HepG2 (cell line): ENCODE results near the gene SNX21. TPM values are rescaled to one million over a fixed set of nuclear protein-coding genes. Genes with fewer than 3 reads are reported as not detected.
A peak's percentile ranks its signal among the peaks of the same experiment; 100 is the strongest.

Experiments
- AHR ChIP-seq: IDR thresholded peaks from 2 replicates; pipeline ENCODE4 v1.6.1; 2018; ENCODE audit warnings: missing genetic modification reagents, missing compliant biosample characterization
- ATF5 ChIP-seq: sonication (generic); formaldehyde crosslinking; IDR thresholded peaks from 2 replicates; pipeline ENCODE4 v1.4.0; 2020; ENCODE audit warnings: mild to moderate bottlenecking, low read depth, missing genetic modification reagents
- BCLAF1 ChIP-seq: fragments of 450-650 bp; IDR thresholded peaks from 2 replicates; pipeline ENCODE4 v1.6.1; 2017; ENCODE audit warnings: mild to moderate bottlenecking
- CTCF ChIP-seq: sonication (generic); formaldehyde crosslinking; IDR thresholded peaks from 2 replicates; pipeline ENCODE4 v1.5.0; 2020; ENCODE audit warnings: mild to moderate bottlenecking, missing genetic modification reagents, moderate library complexity
- GATA4 ChIP-seq: sonication (generic); IDR thresholded peaks from 2 replicates; pipeline ENCODE4 v1.6.1; 2016; ENCODE audit warnings: antibody characterized with exemption, low read depth, borderline replicate concordance
- NR2C2 ChIP-seq: sonication (generic); formaldehyde crosslinking; IDR thresholded peaks from 2 replicates; pipeline ENCODE4 v1.4.0; 2020; ENCODE audit warnings: missing genetic modification reagents, mild to moderate bottlenecking, moderate library complexity, borderline replicate concordance
- PAWR ChIP-seq: sonication (generic); formaldehyde crosslinking; IDR thresholded peaks from 2 replicates; pipeline ENCODE4 v1.4.0; 2020; ENCODE audit warnings: missing genetic modification reagents, mild to moderate bottlenecking, borderline replicate concordance
- SMC3 ChIP-seq: IDR thresholded peaks from 2 replicates; pipeline ENCODE4 v1.6.1; 2011; ENCODE audit warnings: low read length, improper control_type of control experiment
- SP1 ChIP-seq, 2 experiments: fragments of 450-650 bp in 1 of 2; sonication (generic) in 1 of 2; formaldehyde crosslinking in 1 of 2; IDR thresholded peaks; 2 replicates each; pipeline versions ENCODE4 v1.4.0 to v1.6.1; 2016 to 2020; ENCODE audit warnings: missing genetic modification reagents in 1 of 2
- ZFX ChIP-seq: sonication (generic); formaldehyde crosslinking; IDR thresholded peaks from 2 replicates; pipeline ENCODE4 v1.4.0; 2020; ENCODE audit warnings: mild to moderate bottlenecking, low read depth, missing genetic modification reagents, moderate library complexity
- ZNF264 ChIP-seq: sonication (generic); formaldehyde crosslinking; IDR thresholded peaks from 2 replicates; pipeline ENCODE4 v1.4.0; 2020; ENCODE audit warnings: missing genetic modification reagents
- ZNF275 ChIP-seq: sonication (generic); formaldehyde crosslinking; IDR thresholded peaks from 2 replicates; pipeline ENCODE4 v1.8.0; 2022; ENCODE audit warnings: missing genetic modification reagents, mild to moderate bottlenecking, inconsistent platforms, borderline replicate concordance
- ZNF510 ChIP-seq: sonication (generic); formaldehyde crosslinking; IDR thresholded peaks from 2 replicates; pipeline ENCODE4 v1.4.0; 2020; ENCODE audit warnings: low read depth, mild to moderate bottlenecking, missing genetic modification reagents
- ZNF777 ChIP-seq: sonication (generic); formaldehyde crosslinking; IDR thresholded peaks from 2 replicates; pipeline ENCODE4 v1.4.0; 2020; ENCODE audit warnings: missing genetic modification reagents
- polyA plus RNA-seq, 8 experiments: library from polyadenylated mRNA; depleted of rRNA in 3 of 8; stranded (reverse) in 7 of 8; unstranded in 1 of 8; fragments of >200 nt; fragmentation: Illumina TruSeq in 4 of 8; extraction: Trizol in 4 of 8; gene quantifications; 2 replicates each; pipeline versions ENCODE4 v1.2.1 to v1.2.3, GENCODE V29; 2011 to 2016; ENCODE audit warnings: low read depth in 4 of 8, missing spikeins in 1 of 8, mixed read lengths in 1 of 8; ENCODE audit not compliant: insufficient read depth in 1 of 8
- total RNA-seq, 5 experiments: library from RNA; depleted of rRNA; stranded (reverse); fragments of >200 nt; fragmentation: Illumina TruSeq; extraction: Trizol; gene quantifications; 2 replicates each; pipeline ENCODE4 v1.2.3, GENCODE V29; 2016; ENCODE audit warnings: low read depth in 1 of 5
- TF ChIP-seq, protein P1 (sequence below): sonication (generic); formaldehyde crosslinking; IDR thresholded peaks from 2 replicates; pipeline ENCODE4 v1.4.0; 2020; ENCODE audit warnings: missing genetic modification reagents

The SNX21 gene
- total and polyA plus RNA-seq, 2 of the 13 experiments (the other 11 are each of a cell fraction or from before 2014, with no cell fraction given) = 7.7 to 12.8 TPM

GRCh38 chr20:45880988-45881788 is 47.6 kb downstream of the SNX21 start, which contains the start of gene ZSWIM1 (continued):
- TF ChIP-seq BCLAF1 = no peak
- TF ChIP-seq ZNF275 (CRISPR knock-in tag) = no peak; the same call in 1 of the 2 replicates
- TF ChIP-seq GATA4 = peak; percentile 75; the same call in 1 of the 2 replicates
- TF ChIP-seq SP1 (IDR thresholded peaks at IDR 0.05) = no peak
- peak; percentile 50; the same call in 1 of the 2 replicates for TF ChIP-seq SP1 (CRISPR knock-in tag; IDR thresholded peaks at IDR 0.05)
- TF ChIP-seq ZNF777 (CRISPR knock-in tag) = no peak
- TF ChIP-seq, protein P1, sequence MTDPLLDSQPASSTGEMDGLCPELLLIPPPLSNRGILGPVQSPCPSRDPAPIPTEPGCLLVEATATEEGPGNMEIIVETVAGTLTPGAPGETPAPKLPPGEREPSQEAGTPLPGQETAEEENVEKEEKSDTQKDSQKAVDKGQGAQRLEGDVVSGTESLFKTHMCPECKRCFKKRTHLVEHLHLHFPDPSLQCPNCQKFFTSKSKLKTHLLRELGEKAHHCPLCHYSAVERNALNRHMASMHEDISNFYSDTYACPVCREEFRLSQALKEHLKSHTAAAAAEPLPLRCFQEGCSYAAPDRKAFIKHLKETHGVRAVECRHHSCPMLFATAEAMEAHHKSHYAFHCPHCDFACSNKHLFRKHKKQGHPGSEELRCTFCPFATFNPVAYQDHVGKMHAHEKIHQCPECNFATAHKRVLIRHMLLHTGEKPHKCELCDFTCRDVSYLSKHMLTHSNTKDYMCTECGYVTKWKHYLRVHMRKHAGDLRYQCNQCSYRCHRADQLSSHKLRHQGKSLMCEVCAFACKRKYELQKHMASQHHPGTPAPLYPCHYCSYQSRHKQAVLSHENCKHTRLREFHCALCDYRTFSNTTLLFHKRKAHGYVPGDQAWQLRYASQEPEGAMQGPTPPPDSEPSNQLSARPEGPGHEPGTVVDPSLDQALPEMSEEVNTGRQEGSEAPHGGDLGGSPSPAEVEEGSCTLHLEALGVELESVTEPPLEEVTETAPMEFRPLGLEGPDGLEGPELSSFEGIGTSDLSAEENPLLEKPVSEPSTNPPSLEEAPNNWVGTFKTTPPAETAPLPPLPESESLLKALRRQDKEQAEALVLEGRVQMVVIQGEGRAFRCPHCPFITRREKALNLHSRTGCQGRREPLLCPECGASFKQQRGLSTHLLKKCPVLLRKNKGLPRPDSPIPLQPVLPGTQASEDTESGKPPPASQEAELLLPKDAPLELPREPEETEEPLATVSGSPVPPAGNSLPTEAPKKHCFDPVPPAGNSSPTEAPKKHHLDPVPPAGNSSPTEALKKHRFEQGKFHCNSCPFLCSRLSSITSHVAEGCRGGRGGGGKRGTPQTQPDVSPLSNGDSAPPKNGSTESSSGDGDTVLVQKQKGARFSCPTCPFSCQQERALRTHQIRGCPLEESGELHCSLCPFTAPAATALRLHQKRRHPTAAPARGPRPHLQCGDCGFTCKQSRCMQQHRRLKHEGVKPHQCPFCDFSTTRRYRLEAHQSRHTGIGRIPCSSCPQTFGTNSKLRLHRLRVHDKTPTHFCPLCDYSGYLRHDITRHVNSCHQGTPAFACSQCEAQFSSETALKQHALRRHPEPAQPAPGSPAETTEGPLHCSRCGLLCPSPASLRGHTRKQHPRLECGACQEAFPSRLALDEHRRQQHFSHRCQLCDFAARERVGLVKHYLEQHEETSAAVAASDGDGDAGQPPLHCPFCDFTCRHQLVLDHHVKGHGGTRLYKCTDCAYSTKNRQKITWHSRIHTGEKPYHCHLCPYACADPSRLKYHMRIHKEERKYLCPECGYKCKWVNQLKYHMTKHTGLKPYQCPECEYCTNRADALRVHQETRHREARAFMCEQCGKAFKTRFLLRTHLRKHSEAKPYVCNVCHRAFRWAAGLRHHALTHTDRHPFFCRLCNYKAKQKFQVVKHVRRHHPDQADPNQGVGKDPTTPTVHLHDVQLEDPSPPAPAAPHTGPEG = peak; percentile 83; the same call in 1 of the 2 replicates
- peak; percentile 86 for TF ChIP-seq ZFX (CRISPR knock-in tag)
- no peak; the same call in 1 of the 2 replicates for TF ChIP-seq ATF5 (CRISPR knock-in tag)
- no peak; the same call in 1 of the 2 replicates for TF ChIP-seq ZNF264 (CRISPR knock-in tag)
- peak; percentile 98 for TF ChIP-seq NR2C2
- peak; percentile 79; the same call in 1 of the 2 replicates for TF ChIP-seq AHR (CRISPR knock-in tag)
- TF ChIP-seq ZNF510 (CRISPR knock-in tag) = 0 out of 2 replicates have a peak, but pooled peaks have one; percentile 83
- TF ChIP-seq CTCF = no peak
- TF ChIP-seq PAWR (CRISPR knock-in tag) = no peak
- peak; percentile 39 for TF ChIP-seq SMC3
